IMR-90 (cell line): Measurements from ENCODE around the gene TNFRSF13B. TPM values are rescaled to one million over a fixed set of nuclear protein-coding genes. Genes with fewer than 3 reads are reported as not detected.
A peak's percentile ranks its signal among the peaks of the same experiment; 100 is the strongest.
"Not testable (repeated sequence)": the region's sequence is repeated elsewhere in the genome, so short reads cannot be mapped to it uniquely, and the experiment has no call there.

Source experiments
- ATAC-seq: fragments of 200-7000 bp; cut with Tn5 transposase; 2 replicates; pipeline ENCODE4 v1.9.1; 2020; ENCODE audit warnings: low read depth, mild to moderate bottlenecking, moderate library complexity
- BruUV-seq: library from RNA; stranded (reverse); fragments of 400-500 nt; replicated peaks from 2 replicates; lab custom pipeline; 2021; lab: Mats Ljungman, UMichigan
- CTCF ChIA-PET: fragments of 300-600 bp; formaldehyde crosslinking; extraction: SDS; loops from one replicate; lab custom pipeline; 2021; ENCODE audit warnings: antibody characterized with exemption; lab: Yijun Ruan, JAX
- POLR2A ChIA-PET: fragments of 300-600 bp; sonication (Branson Sonifier 250); formaldehyde crosslinking; loops from one replicate; lab custom pipeline; 2022; ENCODE audit warnings: antibody characterized with exemption; ENCODE audit not compliant: unreplicated experiment; lab: Charles Lee
- DNase-seq: peaks from one replicate; pipeline ENCODE4 v3.0.0; 2013
- H2AFZ ChIP-seq: replicated peaks from 2 replicates; pipeline ENCODE3; 2013; ENCODE audit warnings: low read length, mild to moderate bottlenecking; ENCODE audit not compliant: poor library complexity
- H2AK5ac ChIP-seq: 2 replicates; pipeline ENCODE4 v1.6.1; 2013; ENCODE audit warnings: low read depth, low read length, inconsistent platforms
- H2AK9ac ChIP-seq: replicated peaks from 2 replicates; pipeline ENCODE3; 2013; ENCODE audit warnings: mild to moderate bottlenecking, low read depth, low read length, moderate library complexity; ENCODE audit not compliant: poor library complexity
- H2BK120ac ChIP-seq: 2 replicates; pipeline ENCODE4 v1.6.1; 2013; ENCODE audit warnings: low read depth, low read length, inconsistent platforms
- H2BK15ac ChIP-seq: 3 replicates; pipeline ENCODE4 v1.6.1; 2013; ENCODE audit warnings: low read depth, low read length, inconsistent platforms
- H2BK20ac ChIP-seq: 2 replicates; pipeline ENCODE4 v1.6.1; 2013; ENCODE audit warnings: low read depth, mild to moderate bottlenecking, inconsistent platforms, low read length, moderate library complexity
- H2BK5ac ChIP-seq: 2 replicates; pipeline ENCODE4 v1.6.1; 2013; ENCODE audit warnings: mild to moderate bottlenecking, low read depth, low read length, inconsistent platforms; ENCODE audit not compliant: poor library complexity, severe bottlenecking
- H3K14ac ChIP-seq: replicated peaks from 2 replicates; pipeline ENCODE4 v1.6.1; 2013; ENCODE audit warnings: low read depth, low read length, inconsistent platforms
- H3K18ac ChIP-seq: 2 replicates; pipeline ENCODE4 v1.6.1; 2013; ENCODE audit warnings: low read depth, low read length, control low read depth
- H3K23ac ChIP-seq: 2 replicates; pipeline ENCODE4 v1.6.1; 2013; ENCODE audit warnings: low read depth, low read length, inconsistent platforms
- H3K27ac ChIP-seq: 2 replicates; pipeline ENCODE4 v1.5.1; 2013; ENCODE audit warnings: mild to moderate bottlenecking, control low read depth, low read length; ENCODE audit not compliant: insufficient read depth
- H3K27me3 ChIP-seq: 2 replicates; pipeline ENCODE4 v1.6.1; 2013; ENCODE audit warnings: low read length; ENCODE audit not compliant: control insufficient read depth, insufficient read depth
- H3K36me3 ChIP-seq: 2 replicates; pipeline ENCODE4 v1.6.1; 2013; ENCODE audit warnings: low read length, mixed read lengths; ENCODE audit not compliant: control insufficient read depth, insufficient read depth
- H3K4ac ChIP-seq: 2 replicates; pipeline ENCODE4 v1.6.1; 2013; ENCODE audit warnings: low read depth, low read length, inconsistent platforms
- H3K4me1 ChIP-seq: 2 replicates; pipeline ENCODE4 v1.6.1; 2013; ENCODE audit warnings: low read length, mixed read lengths; ENCODE audit not compliant: control insufficient read depth, insufficient read depth
- H3K4me2 ChIP-seq: 2 replicates; pipeline ENCODE4 v1.6.1; 2013; ENCODE audit warnings: low read depth, mild to moderate bottlenecking, control low read depth, low read length, moderate library complexity
- H3K4me3 ChIP-seq: 2 replicates; pipeline ENCODE4 v1.5.1; 2013; ENCODE audit warnings: low read depth, mild to moderate bottlenecking, control low read depth, low read length, moderate library complexity; ENCODE audit not compliant: insufficient read depth
- H3K56ac ChIP-seq: 2 replicates; pipeline ENCODE4 v1.6.1; 2013; ENCODE audit warnings: low read length, inconsistent platforms; ENCODE audit not compliant: insufficient read depth; ENCODE audit errors: extremely low read depth
- H3K79me1 ChIP-seq, 2 experiments: 2 replicates each; pipeline ENCODE4 v1.6.1; 2013; ENCODE audit warnings: low read length in 2 of 2, inconsistent platforms in 1 of 2, low read depth in 1 of 2
- H3K9ac ChIP-seq: 2 replicates; pipeline ENCODE4 v1.6.1; 2013; ENCODE audit warnings: low read depth, low read length, control low read depth
- H3K9me1 ChIP-seq: 2 replicates; pipeline ENCODE4 v1.6.1; 2013; ENCODE audit warnings: low read length, inconsistent platforms; ENCODE audit not compliant: insufficient read depth
- H3K9me3 ChIP-seq: 2 replicates; pipeline ENCODE4 v1.6.1; 2013; ENCODE audit warnings: low read length; ENCODE audit not compliant: control insufficient read depth, insufficient read depth
- H4K20me1 ChIP-seq: 2 replicates; pipeline ENCODE4 v1.6.1; 2013; ENCODE audit warnings: low read length, inconsistent platforms; ENCODE audit not compliant: insufficient read depth
- H4K5ac ChIP-seq: 2 replicates; pipeline ENCODE4 v1.6.1; 2013; ENCODE audit warnings: mild to moderate bottlenecking, low read depth, low read length, control low read depth
- H4K8ac ChIP-seq, 2 experiments: 2 replicates each; pipeline ENCODE4 v1.6.1; 2013; ENCODE audit warnings: low read depth in 2 of 2, low read length in 2 of 2, control low read depth in 1 of 2, inconsistent platforms in 1 of 2
- H4K91ac ChIP-seq: 2 replicates; pipeline ENCODE4 v1.6.1; 2013; ENCODE audit warnings: low read depth, low read length, inconsistent platforms; ENCODE audit not compliant: insufficient read depth
- WGBS, 2 experiments: methylation state at CpG; one replicate each; pipeline versions ENCODE4 v1.1.5 to v1.1.7; 2013; ENCODE audit warnings: missing lambda C conversion rate in 2 of 2; ENCODE audit not compliant: insufficient read length in 1 of 2; ENCODE audit errors: extremely low coverage in 2 of 2; 5-methylcytosine and 5-hydroxymethylcytosine counted together
- dilution Hi-C: fragments of 300-500 bp; cut with HindIII; formaldehyde crosslinking; loops from one replicate; pipeline ENCODE4 v1.14.3; 2018; ENCODE audit warnings: low sequenced_read_pairs; ENCODE audit not compliant: unreplicated experiment
- in situ Hi-C: fragments of 300-500 bp; cut with MboI; formaldehyde crosslinking; loops from 3 replicates; pipeline ENCODE4 v1.14.3; 2019; ENCODE audit warnings: low sequenced_read_pairs, inconsistent platforms, mixed read lengths
- intact Hi-C: fragments of 100-400 bp; cut with micrococcal nuclease; formaldehyde crosslinking; loops from 2 replicates; pipeline ENCODE4 v1.10.0; 2022
- polyA plus RNA-seq, 3 experiments: library from polyadenylated mRNA; depleted of rRNA; stranded (reverse); fragments of >200 nt; gene quantifications; 2 replicates each; pipeline ENCODE4 v1.2.3, GENCODE V29; 2012; ENCODE audit warnings: low replicate concordance in 1 of 3
- total RNA-seq: library from RNA; depleted of rRNA; stranded (reverse); fragments of >200 nt; gene quantifications from 2 replicates; pipeline ENCODE4 v1.2.3, GENCODE V29; 2012
- TF ChIP-seq, protein P1 (sequence below): fragments of 150-350 bp; IDR thresholded peaks from 2 replicates; pipeline ENCODE4 v1.6.1; 2017; ENCODE audit warnings: mild to moderate bottlenecking, antibody characterized with exemption, low read length, low read depth

Gene TNFRSF13B
- total and polyA plus RNA-seq, 2 of the 4 experiments (the other 2 are of a cell fraction), result not detected

DNA sequence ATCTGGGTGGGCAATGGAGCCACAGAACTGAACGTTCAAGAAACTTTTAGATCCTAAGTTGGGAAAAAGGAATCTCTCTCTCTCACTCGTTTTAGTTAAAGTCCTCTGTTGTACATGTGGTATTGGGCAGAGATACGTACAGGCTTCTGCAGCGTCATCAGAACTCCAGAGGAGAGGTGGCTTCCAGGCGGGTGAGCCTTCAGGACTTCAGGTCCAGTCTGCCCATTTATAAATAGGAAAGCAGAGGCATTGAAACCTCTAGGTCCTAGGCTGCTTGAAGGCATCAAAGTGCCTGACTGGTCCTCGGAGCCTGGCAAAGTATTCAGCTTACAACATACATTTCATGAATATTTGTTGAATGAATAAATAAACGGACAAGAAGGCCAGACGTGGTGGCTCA is 8.1 kb upstream of the TNFRSF13B start:
- TF ChIP-seq, protein P1, sequence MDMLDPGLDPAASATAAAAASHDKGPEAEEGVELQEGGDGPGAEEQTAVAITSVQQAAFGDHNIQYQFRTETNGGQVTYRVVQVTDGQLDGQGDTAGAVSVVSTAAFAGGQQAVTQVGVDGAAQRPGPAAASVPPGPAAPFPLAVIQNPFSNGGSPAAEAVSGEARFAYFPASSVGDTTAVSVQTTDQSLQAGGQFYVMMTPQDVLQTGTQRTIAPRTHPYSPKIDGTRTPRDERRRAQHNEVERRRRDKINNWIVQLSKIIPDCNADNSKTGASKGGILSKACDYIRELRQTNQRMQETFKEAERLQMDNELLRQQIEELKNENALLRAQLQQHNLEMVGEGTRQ, result no peak
- Histone ChIP-seq H3K56ac (no peak overlapping the region), H3K4ac (no peak overlapping the region; the same call in 1 of the 2 replicates), H3K27me3 (peaks cover 9% of the 10 kb centered on the region; the same call in 1 of the 2 replicates), H2BK15ac (no peak overlapping the region), H3K14ac (no peak overlapping the region), H4K8ac (no peak overlapping the region), H3K9me1 (peaks cover 3% of the 10 kb centered on the region; the same call in 1 of the 2 replicates), H4K5ac (no peak overlapping the region), H2AK9ac (no peak overlapping the region), H3K36me3 (no peaks in the 10 kb centered on the region), H3K79me1 (no peaks in the 10 kb centered on the region), H3K23ac (no peak overlapping the region), H2BK120ac (no peak overlapping the region), H2AFZ (no peak overlapping the region), H3K4me3 (no peak overlapping the region), H3K18ac (no peak overlapping the region; the same call in 1 of the 2 replicates), H3K4me1 (peaks cover 4% of the 10 kb centered on the region), H4K91ac (no peak overlapping the region), H3K4me2 (no peak overlapping the region), H2BK20ac (no peak overlapping the region), H3K9ac (no peak overlapping the region), H2BK5ac (no peak overlapping the region), H3K27ac (no peak overlapping the region), H3K9me3 (no peaks in the 10 kb centered on the region), H4K20me1 (no peaks in the 10 kb centered on the region), H2AK5ac (no peak overlapping the region)
- intact Hi-C loops, result loop anchor here (10.0 kb wide), 1 partner anchor 395 kb away; no protein-coding TSS in a partner anchor
- in situ Hi-C loops, result no loop called here
- dilution Hi-C loops, result no loop called here
- no TSS peak for BruUV-seq
- DNase-seq, result no peak
- CTCF ChIA-PET, result no interaction called here
- WGBS, 2 experiments, result no CpG with 5 or more reads among the region's 8 CpGs
- POLR2A ChIA-PET, result no interaction called here
- peak; percentile 46; the same call in 1 of the 2 replicates for ATAC-seq

DNA sequence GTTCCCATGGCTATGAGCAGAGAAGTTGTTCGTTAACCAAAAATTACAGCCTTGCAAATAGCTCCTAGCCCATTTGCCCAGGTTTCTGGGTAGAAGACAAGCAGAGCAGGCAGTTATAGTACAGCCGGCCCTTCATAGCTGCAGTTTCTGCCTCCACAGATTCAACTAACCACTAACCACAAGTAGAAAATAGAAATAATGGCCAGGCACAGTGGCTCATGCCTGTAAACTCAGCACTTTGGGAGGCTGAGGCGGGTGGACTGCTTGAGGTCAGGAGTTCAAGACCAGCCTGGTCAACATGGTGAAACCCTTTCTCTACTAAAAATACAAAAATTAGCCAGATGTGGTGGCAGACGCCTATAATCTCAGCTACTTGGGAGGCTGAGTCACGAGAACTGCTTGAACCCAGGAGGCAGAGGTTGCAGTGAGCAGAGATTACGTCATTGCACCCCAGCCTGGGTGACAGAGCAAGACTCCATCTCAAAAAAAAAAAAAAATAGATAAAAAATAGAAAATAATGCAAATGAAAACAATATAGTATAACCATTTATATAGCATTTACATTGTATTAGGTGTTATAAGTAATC is 7.4 kb upstream of the TNFRSF13B start:
- CTCF ChIA-PET, H2AFZ ChIP-seq, H2AK9ac ChIP-seq, H3K4me3 ChIP-seq, POLR2A ChIA-PET, H3K4me2 ChIP-seq, H2BK20ac ChIP-seq, H2BK120ac ChIP-seq, DNase-seq, H2BK5ac ChIP-seq, in situ Hi-C loops, H2BK15ac ChIP-seq, H3K9me3 ChIP-seq, H3K36me3 ChIP-seq, H4K8ac ChIP-seq, H4K5ac ChIP-seq, H3K79me1 ChIP-seq, H3K23ac ChIP-seq, H3K9me1 ChIP-seq, H3K4me1 ChIP-seq, H3K27ac ChIP-seq, H3K56ac ChIP-seq, dilution Hi-C loops, H4K91ac ChIP-seq, BruUV-seq, H3K18ac ChIP-seq, H3K9ac ChIP-seq, H3K14ac ChIP-seq, H4K20me1 ChIP-seq, H3K4ac ChIP-seq, ATAC-seq, intact Hi-C loops: not testable (repeated sequence)
- H2AK5ac ChIP-seq, result 0 out of 2 replicates have a peak overlapping the region, but pooled peaks have one; percentile 24
- no CpG with 5 or more reads among the region's 6 CpGs for WGBS, 2 experiments
- H3K27me3 ChIP-seq, result peaks cover 13% of the 10 kb centered on the region; the same call in 1 of the 2 replicates
